OCI-LY1 (cell line): ENCODE results near the gene ATF5.

Source experiments
- H2AFZ ChIP-seq: fragments of 200-600 bp; sonication (generic), shearing (Covaris generic); 2 replicates; pipeline ENCODE4 v1.6.0; 2014; ENCODE audit warnings: antibody characterized with exemption, mild to moderate bottlenecking, low read length
- H3F3A ChIP-seq: fragments of 200-600 bp; sonication (generic), shearing (Covaris generic); 2 replicates; pipeline ENCODE4 v1.6.0; 2014; ENCODE audit warnings: mild to moderate bottlenecking, antibody characterized with exemption, low read length, moderate library complexity; ENCODE audit not compliant: insufficient read depth
- H3K27ac ChIP-seq: fragments of 200-600 bp; sonication (generic); 2 replicates; pipeline ENCODE4 v1.5.1; 2014; ENCODE audit warnings: low read length, mixed run types, mild to moderate bottlenecking, low read depth; ENCODE audit not compliant: poor library complexity, severe bottlenecking
- H3K27me3 ChIP-seq: fragments of 200-600 bp; sonication (generic); 2 replicates; pipeline ENCODE4 v1.6.0; 2014; ENCODE audit warnings: antibody characterized with exemption, mild to moderate bottlenecking, low read length, moderate library complexity; ENCODE audit not compliant: insufficient read depth
- H3K36me3 ChIP-seq: fragments of 200-600 bp; sonication (generic); 2 replicates; pipeline ENCODE4 v1.6.1; 2014; ENCODE audit warnings: mild to moderate bottlenecking, antibody characterized with exemption, low read length, moderate library complexity, mixed read lengths; ENCODE audit not compliant: insufficient read depth
- H3K4me1 ChIP-seq: fragments of 200-600 bp; sonication (generic); 2 replicates; pipeline ENCODE4 v1.5.1; 2014; ENCODE audit warnings: mild to moderate bottlenecking, low read length, moderate library complexity; ENCODE audit not compliant: insufficient read depth, severe bottlenecking
- H3K4me2 ChIP-seq: fragments of 200-600 bp; sonication (generic), shearing (Covaris generic); 2 replicates; pipeline ENCODE4 v1.6.1; 2014; ENCODE audit warnings: low read length
- H3K4me3 ChIP-seq: fragments of 200-600 bp; sonication (generic); 2 replicates; pipeline ENCODE4 v1.5.1; 2014; ENCODE audit warnings: low read length, low read depth, mild to moderate bottlenecking, mixed read lengths; ENCODE audit not compliant: poor library complexity, severe bottlenecking
- H3K79me2 ChIP-seq: fragments of 200-600 bp; shearing (Covaris generic); 2 replicates; pipeline ENCODE4 v1.6.1; 2016; ENCODE audit warnings: mixed run types, low read length, mixed read lengths; ENCODE audit not compliant: insufficient read depth
- H3K9ac ChIP-seq: fragments of 200-600 bp; sonication (generic), shearing (Covaris generic); 2 replicates; pipeline ENCODE4 v1.6.1; 2014; ENCODE audit warnings: mild to moderate bottlenecking, low read length, mixed read lengths
- H3K9me2 ChIP-seq: fragments of 200-600 bp; sonication (generic), shearing (Covaris generic); 2 replicates; pipeline ENCODE4 v1.6.1; 2014; ENCODE audit warnings: low read depth, mild to moderate bottlenecking, low read length, mixed read lengths
- H3K9me3 ChIP-seq: fragments of 200-600 bp; shearing (Covaris generic); 2 replicates; pipeline ENCODE4 v1.6.1; 2014; ENCODE audit warnings: low read length, mixed read lengths
- H4K20me1 ChIP-seq: fragments of 200-600 bp; sonication (generic), shearing (Covaris generic); 2 replicates; pipeline ENCODE4 v1.6.0; 2016; ENCODE audit warnings: mild to moderate bottlenecking, low read length; ENCODE audit not compliant: insufficient read depth
- EZH2 ChIP-seq: fragments of 200-600 bp; sonication (generic), shearing (Covaris generic); IDR thresholded peaks from 2 replicates; pipeline ENCODE4 v1.8.0; 2017; ENCODE audit warnings: borderline replicate concordance, mixed run types, mild to moderate bottlenecking, antibody characterized with exemption, low read length, moderate library complexity, mixed read lengths
- TF ChIP-seq, protein P1 (sequence below): fragments of 200-600 bp; sonication (generic), shearing (Covaris generic); IDR thresholded peaks from 2 replicates; pipeline ENCODE4 v1.5.1; 2017; ENCODE audit warnings: mild to moderate bottlenecking, antibody characterized with exemption, low read length, moderate library complexity, mixed read lengths

ATF5 gene

DNA sequence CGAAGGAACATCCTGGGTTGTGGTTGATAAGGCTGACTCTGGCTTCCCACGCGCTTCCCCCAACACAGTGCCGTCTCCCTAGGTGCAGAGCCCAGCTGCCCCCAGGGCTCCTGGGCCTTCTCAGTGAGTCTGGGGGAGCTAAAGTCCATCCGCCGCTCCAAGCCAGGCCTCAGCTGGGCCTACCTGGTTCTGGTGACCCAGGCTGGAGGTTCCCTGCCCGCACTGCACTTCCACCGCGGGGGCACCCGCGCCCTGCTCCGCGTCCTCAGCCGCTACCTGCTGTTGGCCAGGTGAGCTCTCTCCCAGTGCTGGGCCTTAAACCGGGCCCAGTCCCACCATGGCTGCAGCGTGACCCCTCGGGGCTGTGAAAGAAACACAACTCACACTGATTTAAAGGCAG lies 47.8 kb upstream of the ATF5 start:
- no peak overlapping the region for H3K4me3 ChIP-seq
- H3K9ac ChIP-seq = no peak overlapping the region
- H3K9me2 ChIP-seq = no peaks in the 10 kb centered on the region
- H2AFZ ChIP-seq = no peak overlapping the region
- no peaks in the 10 kb centered on the region for H3K79me2 ChIP-seq
- no peak overlapping the region for H3K27ac ChIP-seq
- peaks cover 57% of the 10 kb centered on the region for H3K36me3 ChIP-seq
- H3K27me3 ChIP-seq = no peaks in the 10 kb centered on the region
- peaks cover 16% of the 10 kb centered on the region for H3K4me1 ChIP-seq
- H3K4me2 ChIP-seq = no peak overlapping the region
- no peaks in the 10 kb centered on the region for H4K20me1 ChIP-seq
- TF ChIP-seq EZH2 = no peak
- TF ChIP-seq, protein P1, sequence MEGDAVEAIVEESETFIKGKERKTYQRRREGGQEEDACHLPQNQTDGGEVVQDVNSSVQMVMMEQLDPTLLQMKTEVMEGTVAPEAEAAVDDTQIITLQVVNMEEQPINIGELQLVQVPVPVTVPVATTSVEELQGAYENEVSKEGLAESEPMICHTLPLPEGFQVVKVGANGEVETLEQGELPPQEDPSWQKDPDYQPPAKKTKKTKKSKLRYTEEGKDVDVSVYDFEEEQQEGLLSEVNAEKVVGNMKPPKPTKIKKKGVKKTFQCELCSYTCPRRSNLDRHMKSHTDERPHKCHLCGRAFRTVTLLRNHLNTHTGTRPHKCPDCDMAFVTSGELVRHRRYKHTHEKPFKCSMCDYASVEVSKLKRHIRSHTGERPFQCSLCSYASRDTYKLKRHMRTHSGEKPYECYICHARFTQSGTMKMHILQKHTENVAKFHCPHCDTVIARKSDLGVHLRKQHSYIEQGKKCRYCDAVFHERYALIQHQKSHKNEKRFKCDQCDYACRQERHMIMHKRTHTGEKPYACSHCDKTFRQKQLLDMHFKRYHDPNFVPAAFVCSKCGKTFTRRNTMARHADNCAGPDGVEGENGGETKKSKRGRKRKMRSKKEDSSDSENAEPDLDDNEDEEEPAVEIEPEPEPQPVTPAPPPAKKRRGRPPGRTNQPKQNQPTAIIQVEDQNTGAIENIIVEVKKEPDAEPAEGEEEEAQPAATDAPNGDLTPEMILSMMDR = no peak
- no peaks in the 10 kb centered on the region for H3F3A ChIP-seq
- H3K9me3 ChIP-seq = 0 out of 2 replicates have a peak, but pooled peaks cover 3% of the 10 kb centered on the region

DNA sequence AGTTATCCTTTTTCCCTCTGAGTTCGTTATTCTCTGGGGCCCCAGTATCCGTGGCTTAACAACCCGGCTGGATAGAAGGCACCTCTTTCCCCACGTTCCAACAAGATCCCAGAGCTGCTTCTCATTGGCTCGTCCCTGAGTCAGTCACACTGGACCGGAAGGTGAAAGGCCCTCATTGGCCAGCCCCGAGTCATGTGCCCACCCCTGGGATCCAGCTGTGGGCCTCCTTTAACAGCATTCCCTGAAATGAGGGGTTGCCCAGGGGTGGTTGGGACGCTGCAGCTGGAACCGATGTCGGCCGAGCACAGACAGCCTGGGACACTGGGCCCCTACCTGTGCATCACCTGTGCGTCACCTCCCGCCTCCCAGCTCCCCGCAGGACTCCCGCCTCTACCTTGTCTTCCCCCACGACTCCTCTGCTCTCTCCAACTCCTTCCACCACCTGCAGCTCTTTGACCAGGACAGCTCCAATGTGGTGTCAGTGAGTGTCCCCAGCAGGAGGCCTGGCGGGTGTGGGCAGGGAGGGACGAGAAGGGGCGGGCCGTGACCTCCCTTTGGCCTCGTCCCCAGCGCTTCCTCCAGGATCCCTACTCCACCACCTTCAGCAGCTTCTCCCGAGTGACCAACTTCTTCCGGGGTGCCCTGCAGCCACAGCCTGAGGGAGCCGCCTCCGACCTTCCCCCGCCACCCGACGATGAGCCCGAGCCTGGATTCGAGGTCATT lies 47.2 kb upstream of the ATF5 start:
- H3K9me2 ChIP-seq = no peaks in the 10 kb centered on the region
- no peaks in the 10 kb centered on the region for H3F3A ChIP-seq
- TF ChIP-seq, protein P1 = no peak
- TF ChIP-seq EZH2 = no peak
- H3K27me3 ChIP-seq = no peaks in the 10 kb centered on the region
- H3K4me3 ChIP-seq = no peak overlapping the region
- no peak overlapping the region for H2AFZ ChIP-seq
- H3K4me1 ChIP-seq = peaks cover 16% of the 10 kb centered on the region
- no peaks in the 10 kb centered on the region for H4K20me1 ChIP-seq
- no peak overlapping the region for H3K27ac ChIP-seq
- H3K4me2 ChIP-seq = no peak overlapping the region
- H3K9me3 ChIP-seq = 0 out of 2 replicates have a peak, but pooled peaks cover 3% of the 10 kb centered on the region
- no peak overlapping the region for H3K9ac ChIP-seq
- no peaks in the 10 kb centered on the region for H3K79me2 ChIP-seq
- peaks cover 57% of the 10 kb centered on the region for H3K36me3 ChIP-seq

DNA sequence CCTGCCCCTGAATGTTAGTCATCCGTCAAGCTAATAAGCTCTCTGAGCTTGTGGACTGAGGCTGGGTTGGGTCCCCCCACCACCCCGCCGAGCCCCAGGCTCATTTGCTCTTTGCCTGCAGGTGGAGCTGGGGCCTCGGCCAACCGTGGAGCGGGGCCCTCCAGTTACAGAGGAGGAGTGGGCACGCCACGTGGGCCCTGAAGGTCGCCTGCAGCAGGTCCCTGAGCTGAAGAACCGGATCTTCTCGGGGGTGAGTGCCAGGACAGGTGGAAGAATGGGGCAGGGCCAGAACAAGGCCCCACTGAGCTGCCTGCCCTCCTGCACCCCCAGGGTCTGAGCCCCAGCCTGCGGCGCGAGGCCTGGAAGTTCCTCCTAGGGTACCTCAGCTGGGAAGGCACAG lies 46.4 kb upstream of the ATF5 start:
- no peak overlapping the region for H3K27ac ChIP-seq
- H2AFZ ChIP-seq = no peak overlapping the region
- peaks cover 57% of the 10 kb centered on the region for H3K36me3 ChIP-seq
- no peak for TF ChIP-seq EZH2
- TF ChIP-seq, protein P1 = no peak
- peaks cover 21% of the 10 kb centered on the region for H3K4me1 ChIP-seq
- H3K27me3 ChIP-seq = no peaks in the 10 kb centered on the region
- 0 out of 2 replicates have a peak, but pooled peaks cover 3% of the 10 kb centered on the region for H3K9me3 ChIP-seq
- no peaks in the 10 kb centered on the region for H4K20me1 ChIP-seq
- H3K79me2 ChIP-seq = no peaks in the 10 kb centered on the region
- no peak overlapping the region for H3K9ac ChIP-seq
- H3F3A ChIP-seq = no peaks in the 10 kb centered on the region
- H3K4me2 ChIP-seq = no peak overlapping the region
- H3K4me3 ChIP-seq = no peak overlapping the region
- no peaks in the 10 kb centered on the region for H3K9me2 ChIP-seq
